Measurements from ENCODE around the gene UBR1.

UBR1 gene

GRCh38 chr15:43107751-43108150, 1.9 kb upstream of the UBR1 start:
- no peak for DNase-seq (ENCODE audit: low read depth in 2 of 2)

GRCh38 chr15:43106486-43106829, 620 bp upstream of the UBR1 start:
- no peak for DNase-seq (ENCODE audit: low read depth in 2 of 2)

- DNase-seq (ENCODE audit: low read depth in 2 of 2) = peak in 1 of 2 donors; percentile 7
Observed at GRCh38 chr15:43105077-43105736, 631 bp downstream of the UBR1 start.

GRCh38 chr15:43104426-43104825, 1.4 kb downstream of the UBR1 start:
- no peak for DNase-seq (ENCODE audit: low read depth in 2 of 2)

- no peak for DNase-seq (ENCODE audit: low read depth in 2 of 2)
Observed at GRCh38 chr15:43103907-43104306, 1.9 kb downstream of the UBR1 start.

- DNase-seq (ENCODE audit: low read depth in 2 of 2) = no peak
Observed at GRCh38 chr15:43102187-43102586, 3.7 kb downstream of the UBR1 start.

GRCh38 chr15:43100971-43101370, 4.9 kb downstream of the UBR1 start:
- DNase-seq (ENCODE audit: low read depth in 2 of 2) = no peak

GRCh38 chr15:43099105-43099845, 6.6 kb downstream of the UBR1 start:
- no peak for DNase-seq (ENCODE audit: low read depth in 2 of 2)

GRCh38 chr15:43096411-43096810, 9.4 kb downstream of the UBR1 start:
- DNase-seq (ENCODE audit: low read depth in 2 of 2) = no peak

- no peak for DNase-seq (ENCODE audit: low read depth in 2 of 2)
Observed at GRCh38 chr15:43095708-43096347, 10.0 kb downstream of the UBR1 start.

GRCh38 chr15:43095243-43095642, 10.6 kb downstream of the UBR1 start:
- no peak for DNase-seq (ENCODE audit: low read depth in 2 of 2)

- no peak for DNase-seq (ENCODE audit: low read depth in 2 of 2)
Observed at GRCh38 chr15:43094416-43095030, 11.3 kb downstream of the UBR1 start.

- DNase-seq (ENCODE audit: low read depth in 2 of 2) = no peak
Observed at GRCh38 chr15:43093026-43093425, 12.8 kb downstream of the UBR1 start.

- DNase-seq (ENCODE audit: low read depth in 2 of 2) = no peak
Observed at GRCh38 chr15:43091859-43092258, 14.0 kb downstream of the UBR1 start.

- no peak for DNase-seq (ENCODE audit: low read depth in 2 of 2)
Observed at GRCh38 chr15:43086551-43086950, 19.3 kb downstream of the UBR1 start.

- DNase-seq (ENCODE audit: low read depth in 2 of 2) = no peak
Observed at GRCh38 chr15:43085921-43086320, 19.9 kb downstream of the UBR1 start.

GRCh38 chr15:43082509-43082908, 23.3 kb downstream of the UBR1 start:
- DNase-seq (ENCODE audit: low read depth in 2 of 2) = no peak

- no peak for DNase-seq (ENCODE audit: low read depth in 2 of 2)
Observed at GRCh38 chr15:43081283-43081682, 24.6 kb downstream of the UBR1 start.

- DNase-seq (ENCODE audit: low read depth in 2 of 2) = no peak
Observed at GRCh38 chr15:43071451-43071850, 34.4 kb downstream of the UBR1 start.

GRCh38 chr15:43070893-43071292, 34.9 kb downstream of the UBR1 start:
- no peak for DNase-seq (ENCODE audit: low read depth in 2 of 2)

- no peak for DNase-seq (ENCODE audit: low read depth in 2 of 2)
Observed at GRCh38 chr15:43070249-43070648, 35.6 kb downstream of the UBR1 start.

GRCh38 chr15:43067717-43068461, 37.9 kb downstream of the UBR1 start:
- peak in 1 of 2 donors; percentile 14 for DNase-seq (ENCODE audit: low read depth in 2 of 2)
